Right forelimb (tissue), 1 donor: Measurements from ENCODE around the gene MED12L.

Source experiments
- DNase-seq: peaks from one replicate; pipeline ENCODE4 v3.0.0-alpha.2; 2018

The MED12L gene

DNA sequence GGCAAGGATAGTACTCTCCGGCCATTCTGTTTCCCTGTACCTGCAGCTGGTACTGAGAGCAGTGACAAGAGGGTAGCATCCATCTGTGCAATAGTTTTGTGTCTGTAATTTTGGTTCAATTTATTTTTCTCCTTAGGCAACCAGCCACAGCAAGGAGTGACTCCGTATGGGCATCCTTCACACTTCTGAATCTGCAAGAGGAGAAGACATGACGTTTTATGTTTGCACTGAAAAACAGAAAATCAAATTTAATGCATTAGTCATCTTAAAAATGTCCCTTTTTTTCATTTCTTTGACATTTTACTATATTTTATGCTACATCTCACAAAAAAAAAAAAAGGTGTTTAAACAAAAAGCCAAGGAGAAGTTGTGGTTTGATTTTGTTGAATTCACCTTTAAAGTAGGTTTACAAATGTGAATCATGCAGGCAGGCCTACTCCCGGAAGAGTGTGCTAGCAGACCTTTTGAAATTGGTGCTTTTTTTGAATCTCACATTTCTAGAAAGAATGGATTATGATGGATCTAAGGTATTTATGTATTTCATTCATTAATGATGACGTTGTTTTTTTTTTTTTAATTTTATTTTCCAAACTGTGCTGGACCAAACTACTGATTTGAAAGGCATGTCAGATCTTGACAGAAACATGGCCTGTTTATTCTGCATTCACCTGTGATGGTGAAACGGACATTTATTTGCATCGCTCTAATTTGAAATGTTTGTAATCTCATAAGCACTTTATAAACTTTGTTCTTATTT is 347.3 kb downstream of the MED12L start:
- DNase-seq, result no peak

DNA sequence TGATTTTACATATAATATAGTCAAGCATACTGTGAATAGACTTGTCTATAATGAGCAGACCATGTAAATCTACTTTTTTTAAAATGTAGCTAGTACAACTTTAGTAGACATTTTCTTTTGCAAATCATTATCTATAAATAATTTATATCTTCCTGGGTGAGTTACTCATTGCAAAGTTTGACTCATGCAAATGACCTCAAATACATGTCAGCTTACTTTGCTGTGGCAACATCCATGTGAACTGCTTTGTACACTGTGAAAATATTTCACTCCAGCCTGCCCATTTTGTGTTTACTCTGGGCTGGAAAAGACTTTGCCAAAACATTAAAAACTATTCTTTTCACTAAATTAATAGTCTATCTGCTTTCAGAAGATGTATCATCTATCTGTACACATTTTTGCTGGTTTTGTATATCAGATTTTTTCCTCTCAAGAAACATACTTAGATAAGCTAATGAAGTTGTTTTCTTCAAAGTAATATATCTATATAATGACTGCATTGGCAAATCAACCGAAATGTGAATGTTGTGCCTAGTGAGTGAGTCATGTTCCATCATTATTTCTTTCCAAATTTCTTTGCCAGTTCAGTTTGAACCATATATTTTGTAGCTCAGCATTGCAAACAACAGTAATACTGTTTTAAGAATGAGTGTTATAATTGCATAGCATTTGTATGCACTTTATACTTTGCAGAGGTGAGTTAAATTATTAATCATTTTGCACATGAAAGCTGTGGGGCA is 348.9 kb downstream of the MED12L start:
- DNase-seq, result no peak

DNA sequence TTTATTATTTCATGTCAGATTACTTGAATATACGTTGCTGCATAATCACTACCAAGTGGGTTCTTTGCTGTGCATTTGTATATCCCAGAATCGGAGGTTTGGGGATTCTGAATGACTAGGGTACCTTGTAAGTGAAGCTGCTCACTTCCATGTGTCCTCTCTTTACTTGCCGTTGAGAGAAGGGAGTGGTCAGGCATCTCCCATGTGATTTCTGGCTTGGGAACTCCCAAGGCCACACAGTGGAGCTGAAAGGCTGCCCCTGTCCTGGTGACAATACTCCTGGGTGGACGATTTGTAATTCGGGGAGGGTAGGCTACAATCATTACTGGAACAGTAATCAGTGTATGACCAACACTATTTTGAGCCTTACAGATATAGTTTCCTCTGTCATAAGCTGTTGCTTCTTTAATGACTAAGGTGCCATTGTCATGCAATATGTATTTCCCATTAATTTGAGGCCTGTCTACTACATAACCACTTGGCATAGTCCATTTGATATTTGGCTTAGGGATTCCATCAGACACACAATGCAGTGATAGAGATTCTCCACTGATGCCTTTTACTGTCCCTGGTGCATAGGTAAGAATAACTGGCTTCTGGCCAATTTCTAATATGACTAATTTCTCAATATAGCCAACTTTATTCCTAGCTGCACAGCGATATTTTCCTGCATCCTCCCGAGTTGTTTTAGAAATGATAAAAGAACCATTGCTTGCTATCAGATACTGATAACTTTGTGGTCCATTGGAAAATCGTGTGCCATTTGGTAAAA is 351.4 kb downstream of the MED12L start:
- DNase-seq, result no peak

DNA sequence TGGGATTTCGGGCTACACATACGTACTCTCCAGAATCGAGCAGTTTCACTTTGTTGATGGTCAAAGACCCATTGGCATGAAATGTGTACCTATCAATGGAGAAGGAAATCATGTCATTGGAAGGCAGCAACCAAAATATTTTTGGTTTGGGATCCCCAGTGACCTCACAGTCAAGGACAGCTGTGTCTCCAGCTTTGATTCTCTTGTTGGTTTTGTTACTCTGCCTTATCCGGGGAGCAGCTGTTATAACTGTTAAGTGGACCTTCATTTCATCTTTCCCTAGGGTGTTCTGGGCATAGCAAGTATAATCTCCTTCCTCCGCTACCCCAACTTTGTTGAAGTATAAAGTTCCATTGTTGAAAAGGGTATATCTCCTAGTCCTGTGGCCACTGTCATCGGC is 352.4 kb downstream of the MED12L start:
- no peak for DNase-seq

DNA sequence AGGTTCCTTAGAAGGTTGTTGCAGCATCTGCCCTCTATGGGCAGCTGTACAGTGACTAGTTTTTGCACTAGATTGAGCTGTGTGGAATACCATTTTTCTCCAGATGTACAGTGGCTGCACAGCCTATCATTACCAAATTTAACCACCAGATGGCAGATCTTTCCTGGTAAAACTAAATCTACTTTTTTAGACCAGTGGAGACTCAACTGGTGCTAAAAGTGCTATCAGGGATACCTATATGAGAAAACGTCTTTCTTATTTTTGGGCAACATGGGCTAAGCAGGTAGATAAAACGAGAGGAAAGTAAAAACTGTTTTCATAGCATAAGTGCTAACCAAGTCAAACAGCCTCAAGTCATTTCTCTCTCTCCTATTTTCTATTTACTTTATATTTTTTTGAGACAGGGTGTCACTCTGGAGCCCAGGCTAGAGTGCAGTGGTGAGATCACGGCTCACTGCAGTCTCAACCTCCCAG is 354.2 kb downstream of the MED12L start:
- DNase-seq, result no peak

DNA sequence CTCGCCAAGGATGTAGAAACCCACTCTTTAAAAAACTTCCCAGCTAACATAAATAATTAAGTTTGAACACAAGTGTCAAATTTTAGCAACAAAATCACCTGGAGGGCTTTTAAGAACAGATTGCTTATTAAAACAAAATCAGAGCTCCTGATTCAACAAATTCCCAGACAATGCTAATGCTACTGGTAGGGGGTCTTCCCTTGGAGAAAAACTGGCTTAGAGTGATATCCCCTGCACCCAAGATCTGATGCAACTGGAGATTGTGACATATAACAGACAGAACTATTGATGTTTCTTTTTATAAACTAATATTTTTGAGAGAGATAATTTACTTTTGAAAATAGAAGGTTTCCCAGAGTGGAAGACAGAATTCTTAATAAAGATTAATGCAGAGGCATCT is 355.5 kb downstream of the MED12L start:
- no peak for DNase-seq

DNA sequence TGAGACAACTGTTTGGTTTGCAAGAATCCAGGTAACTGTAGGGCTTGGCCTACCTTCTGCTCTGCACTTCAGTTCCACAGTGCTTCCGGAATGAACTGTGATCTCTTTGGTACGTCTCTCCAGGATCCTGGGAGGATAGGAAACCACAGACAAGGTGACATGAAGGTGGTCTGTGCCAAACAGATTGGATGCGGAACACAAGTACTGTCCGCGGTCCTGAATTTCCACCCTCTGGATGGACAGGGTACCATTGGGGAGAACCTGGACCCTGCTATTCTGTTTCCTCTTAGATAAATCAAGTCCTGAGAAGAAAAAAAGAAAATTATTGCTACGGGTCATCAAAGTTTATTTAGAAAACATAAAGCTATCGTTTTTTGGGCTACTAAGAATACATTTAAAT is 358.1 kb downstream of the MED12L start:
- no peak for DNase-seq

DNA sequence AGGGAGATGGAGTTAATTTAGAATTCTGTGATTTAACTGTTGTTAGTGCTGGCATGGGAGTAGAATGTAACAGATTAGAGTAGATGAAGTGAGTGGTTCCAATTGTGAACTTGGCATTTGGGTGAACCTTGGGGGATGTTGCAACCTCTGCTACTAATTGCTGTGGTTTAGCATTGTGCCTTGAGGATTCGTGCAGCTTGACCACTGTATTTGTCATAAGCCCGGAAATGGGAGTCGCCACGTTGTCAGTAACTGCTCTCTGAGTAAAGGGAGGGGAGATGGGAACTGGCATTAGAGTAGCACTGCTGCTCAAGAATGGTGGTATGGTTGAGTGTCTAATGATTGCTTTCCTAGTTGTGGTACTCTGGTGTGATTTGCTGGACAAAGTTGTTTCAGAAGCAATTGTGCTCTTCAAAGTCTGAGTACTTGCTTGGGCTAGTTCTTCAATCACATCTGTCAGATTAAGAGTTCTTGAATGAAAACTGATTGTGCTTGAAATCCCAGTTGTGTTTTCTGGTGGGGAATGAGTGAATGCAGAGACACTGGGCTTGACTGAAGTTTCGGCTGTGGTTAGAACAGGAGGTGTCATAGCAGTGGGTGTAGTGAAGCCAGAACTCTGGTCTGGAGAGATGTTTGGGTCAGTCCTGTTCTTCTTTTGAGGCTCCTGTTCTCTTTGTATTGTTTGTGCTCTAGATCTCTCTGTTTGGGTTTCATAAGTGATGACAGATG is 360.0 kb downstream of the MED12L start:
- DNase-seq, result no peak

DNA sequence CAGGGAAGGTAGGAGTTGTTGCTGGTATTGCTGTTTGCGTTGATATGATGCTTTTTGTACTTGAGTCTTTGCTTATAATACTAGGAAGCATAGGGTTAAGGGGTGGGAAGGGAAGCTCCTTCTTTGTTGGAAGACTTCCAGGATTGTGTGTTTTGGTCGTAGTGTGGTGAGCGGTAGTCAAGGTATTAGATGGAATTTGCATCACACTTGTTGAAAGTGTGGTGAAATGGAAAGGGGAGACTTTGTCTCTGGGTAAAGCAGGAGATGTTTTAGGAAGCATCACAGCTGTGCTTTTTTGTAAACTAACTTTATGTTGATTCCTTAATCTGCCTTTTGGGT is 360.5 kb downstream of the MED12L start:
- no peak for DNase-seq

DNA sequence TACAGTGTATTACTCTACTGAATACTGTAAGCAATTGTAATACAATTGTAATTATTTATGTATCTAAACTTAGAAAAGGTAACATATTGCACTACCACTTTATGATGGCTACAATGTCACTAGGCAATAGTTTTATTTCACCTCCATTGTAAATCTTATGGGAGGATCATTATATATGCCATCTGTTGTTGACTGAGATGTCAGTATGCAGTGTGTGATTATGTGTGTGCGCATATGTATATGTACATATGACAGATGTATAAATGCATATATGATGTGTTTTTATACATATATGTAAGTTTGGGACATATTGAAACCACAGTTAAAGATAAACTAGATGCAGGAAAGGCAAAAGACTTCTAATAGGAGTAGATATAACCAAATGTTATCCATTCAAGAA is 366.9 kb downstream of the MED12L start:
- DNase-seq, result no peak

DNA sequence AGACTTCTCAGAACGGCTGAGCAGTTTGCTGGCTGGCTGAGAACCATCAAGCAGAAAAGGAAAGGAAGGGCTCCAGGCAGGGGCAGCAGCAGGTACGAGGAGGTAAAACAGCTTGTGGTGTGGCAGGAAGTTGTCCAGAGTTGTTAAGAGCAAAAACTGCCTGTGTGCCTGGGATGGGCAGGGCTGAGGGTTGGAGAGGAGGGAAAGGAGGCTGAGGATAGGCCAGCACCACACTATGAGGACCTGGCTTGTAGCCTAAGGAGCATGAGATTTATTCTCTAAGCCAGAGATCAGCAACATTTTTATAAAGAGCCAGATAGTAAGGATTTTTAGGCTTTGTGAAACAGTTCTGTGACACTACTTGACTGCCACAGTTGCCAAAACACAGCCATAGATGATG is 367.4 kb downstream of the MED12L start:
- DNase-seq, result no peak

DNA sequence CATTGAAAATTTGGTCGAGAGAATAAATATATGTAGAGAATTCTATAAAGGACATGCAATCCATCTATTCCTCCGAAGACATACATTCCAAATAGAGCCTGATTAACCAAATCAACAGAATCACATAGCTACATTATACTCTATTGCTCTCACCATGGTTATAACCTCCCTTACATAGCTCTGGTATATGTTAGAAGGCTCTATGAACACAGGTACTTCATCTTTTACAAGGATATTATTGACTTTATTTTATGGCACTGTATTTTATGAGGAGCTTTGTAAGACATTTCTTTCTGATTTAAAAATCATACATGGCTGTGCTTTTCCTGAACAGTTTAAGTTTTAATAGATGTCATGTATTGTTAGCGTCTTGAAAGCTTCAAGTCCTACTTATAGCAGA is 370.6 kb downstream of the MED12L start:
- no peak for DNase-seq

DNA sequence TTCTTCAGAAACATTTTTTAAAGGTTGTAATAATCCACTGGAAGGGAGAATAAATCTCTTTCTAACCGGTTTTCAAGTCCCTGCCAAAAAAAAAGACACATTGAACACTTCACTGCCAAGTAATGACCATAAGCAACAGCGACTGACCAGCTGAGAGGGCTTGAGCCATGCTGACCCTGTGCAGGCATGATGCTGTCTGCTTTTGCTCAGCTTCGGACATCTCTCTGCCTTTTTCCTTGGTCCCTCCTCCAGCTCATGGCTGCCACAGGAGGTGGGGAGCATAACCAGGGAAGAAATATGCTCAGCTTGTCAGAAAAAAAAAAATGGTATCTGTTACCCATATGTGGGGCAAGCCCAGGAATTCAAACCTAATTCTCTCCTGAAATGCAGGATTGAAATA is 373.9 kb downstream of the MED12L start:
- no peak for DNase-seq

DNA sequence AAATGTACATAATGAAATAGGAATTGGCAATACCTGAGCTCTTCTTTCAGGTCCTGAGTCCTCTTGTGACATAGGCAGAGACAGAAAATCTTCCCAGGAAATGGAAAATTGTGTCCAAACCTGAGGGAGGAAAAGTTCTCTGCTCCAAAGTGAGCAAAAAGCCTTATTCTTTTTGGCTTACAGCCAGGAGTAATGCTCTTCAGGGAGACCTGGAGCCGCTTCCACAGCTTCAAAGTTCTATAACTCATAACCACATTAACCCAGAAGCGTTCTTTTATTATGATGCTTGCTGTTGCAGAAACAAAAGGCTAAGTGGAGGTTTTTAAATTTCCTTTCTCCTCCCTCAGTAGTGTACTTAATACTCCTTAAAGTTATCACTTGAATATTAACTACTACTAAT is 374.8 kb downstream of the MED12L start:
- no peak for DNase-seq

DNA sequence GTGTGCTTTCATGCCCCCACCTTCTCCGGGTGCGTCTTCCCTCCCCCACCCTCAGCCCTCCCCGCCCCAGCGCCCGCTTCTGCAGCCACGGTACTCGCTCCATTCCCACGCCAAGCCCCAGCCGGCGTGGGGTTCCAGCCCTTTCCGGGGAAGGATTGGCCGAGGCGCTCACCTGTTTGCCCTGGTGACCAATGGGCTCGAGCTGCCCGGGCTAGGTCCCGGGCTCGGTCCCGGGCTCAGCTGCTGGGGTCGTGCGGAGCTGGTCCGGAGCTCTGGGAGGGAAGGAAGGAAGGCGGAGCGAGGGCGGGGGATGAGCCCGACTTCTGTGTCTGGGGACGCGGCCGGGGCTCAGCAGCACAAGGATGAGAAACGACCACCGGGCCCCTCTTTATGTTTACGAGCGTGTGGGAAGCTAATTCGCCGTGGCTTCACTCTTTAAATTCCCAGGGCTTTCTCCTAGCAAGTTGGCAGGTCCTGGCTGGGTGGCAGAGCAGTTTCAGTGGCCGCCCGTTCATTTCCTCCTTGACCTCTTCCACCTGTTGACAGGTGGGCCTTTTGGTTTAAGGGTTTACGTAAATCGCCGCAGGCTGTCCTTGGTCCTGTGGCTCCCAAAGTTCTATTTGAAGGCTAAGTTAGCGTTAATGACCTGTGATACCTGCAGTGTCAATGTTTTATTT is 375.4 kb downstream of the MED12L start, which contains the start of gene IGSF10:
TSS of gene IGSF10 (minus strand) at position 288 of the 677 bp plus-strand sequence. CDS start 2,352 bp downstream, outside the sequence.
- peak; percentile 62 for DNase-seq

DNA sequence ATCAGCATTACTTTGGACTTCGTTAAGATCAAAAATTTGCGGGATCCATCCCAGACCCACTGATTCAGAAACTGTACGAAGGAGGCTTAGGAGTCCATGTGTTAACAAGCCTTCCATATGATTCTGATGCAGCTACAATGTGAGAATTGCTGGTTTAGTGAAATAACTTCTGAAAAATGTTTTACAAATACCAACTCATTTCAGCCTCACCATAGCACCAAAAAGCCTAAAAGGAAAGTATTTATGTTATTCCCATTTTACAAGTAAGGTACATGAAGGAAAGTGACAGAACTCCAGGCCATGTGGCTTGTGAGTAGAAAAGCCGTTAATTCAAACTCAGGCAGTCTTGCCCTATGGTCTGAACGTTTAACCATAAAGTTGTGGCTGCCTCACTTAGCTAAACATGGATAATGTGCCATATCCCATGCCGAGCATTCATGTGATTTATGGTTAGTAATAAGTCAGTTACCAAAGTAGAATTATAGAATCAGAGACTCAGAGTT is 376.9 kb downstream of the MED12L start:
- DNase-seq, result no peak

DNA sequence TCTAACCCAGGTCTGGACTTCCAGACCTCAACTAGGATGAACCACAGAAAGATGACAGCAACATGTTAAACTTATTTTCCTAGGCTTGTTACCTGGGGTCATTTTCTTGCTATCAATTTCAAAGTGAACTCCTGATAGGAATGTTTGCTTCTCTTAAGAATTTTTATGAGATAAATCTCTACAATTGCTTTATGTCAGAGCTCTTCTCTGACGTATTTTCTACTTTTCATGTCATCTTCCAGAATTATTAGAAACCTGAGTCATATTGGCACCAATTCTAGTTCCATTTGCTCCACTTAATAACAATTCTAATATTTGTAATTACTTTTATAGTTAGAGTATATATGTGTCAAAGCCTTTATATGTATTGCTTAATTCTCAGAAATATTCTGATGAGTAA is 377.5 kb downstream of the MED12L start:
- no peak for DNase-seq

DNA sequence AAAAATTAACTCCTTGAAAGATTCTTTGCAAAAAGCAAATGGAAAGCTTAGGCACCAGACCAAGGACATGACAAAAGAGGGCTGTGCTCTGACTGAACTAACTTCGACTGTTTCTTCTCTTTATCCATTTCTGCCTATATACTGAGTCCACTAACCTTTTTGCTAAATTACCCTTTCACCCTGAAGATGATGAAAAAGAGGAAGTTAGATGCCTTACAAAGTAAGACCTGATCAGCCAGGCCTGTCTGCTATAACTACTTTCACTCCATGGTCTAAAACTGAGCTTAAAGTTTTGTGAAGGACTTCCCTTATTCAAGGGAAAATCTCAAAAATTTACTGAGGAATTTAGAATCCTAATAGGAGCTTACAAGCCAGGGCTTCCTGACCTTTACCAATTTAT is 381.6 kb downstream of the MED12L start:
- DNase-seq, result no peak

DNA sequence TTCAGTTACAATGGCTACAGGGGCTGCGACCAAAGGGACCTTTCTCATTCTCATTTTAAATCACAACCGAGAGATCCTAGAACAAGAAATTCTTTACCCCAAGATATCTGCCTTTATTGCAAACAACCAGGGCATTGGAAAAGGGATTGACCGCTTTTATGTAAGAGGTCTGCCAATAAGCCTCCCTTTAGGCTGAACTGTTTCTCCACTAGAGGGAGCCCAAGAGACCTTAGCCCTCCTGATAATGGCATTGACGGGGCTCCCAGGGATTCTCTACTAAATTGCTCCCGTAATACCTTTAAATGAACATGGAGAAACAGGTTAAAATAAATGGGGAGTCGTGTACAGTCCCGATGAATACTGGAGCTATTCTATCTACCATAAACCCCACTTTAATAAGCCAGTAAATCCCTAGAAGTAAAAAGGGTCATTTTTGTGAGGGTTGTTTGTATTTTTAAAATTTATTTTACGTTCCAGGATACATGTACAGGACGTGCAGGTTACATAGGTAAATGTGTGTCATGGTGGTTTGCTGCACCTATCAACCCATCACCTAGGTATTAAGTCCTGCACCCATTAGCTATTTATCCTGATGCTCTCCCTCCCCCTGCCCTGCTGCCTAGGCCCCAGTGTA is 382.9 kb downstream of the MED12L start:
- DNase-seq, result no peak

DNA sequence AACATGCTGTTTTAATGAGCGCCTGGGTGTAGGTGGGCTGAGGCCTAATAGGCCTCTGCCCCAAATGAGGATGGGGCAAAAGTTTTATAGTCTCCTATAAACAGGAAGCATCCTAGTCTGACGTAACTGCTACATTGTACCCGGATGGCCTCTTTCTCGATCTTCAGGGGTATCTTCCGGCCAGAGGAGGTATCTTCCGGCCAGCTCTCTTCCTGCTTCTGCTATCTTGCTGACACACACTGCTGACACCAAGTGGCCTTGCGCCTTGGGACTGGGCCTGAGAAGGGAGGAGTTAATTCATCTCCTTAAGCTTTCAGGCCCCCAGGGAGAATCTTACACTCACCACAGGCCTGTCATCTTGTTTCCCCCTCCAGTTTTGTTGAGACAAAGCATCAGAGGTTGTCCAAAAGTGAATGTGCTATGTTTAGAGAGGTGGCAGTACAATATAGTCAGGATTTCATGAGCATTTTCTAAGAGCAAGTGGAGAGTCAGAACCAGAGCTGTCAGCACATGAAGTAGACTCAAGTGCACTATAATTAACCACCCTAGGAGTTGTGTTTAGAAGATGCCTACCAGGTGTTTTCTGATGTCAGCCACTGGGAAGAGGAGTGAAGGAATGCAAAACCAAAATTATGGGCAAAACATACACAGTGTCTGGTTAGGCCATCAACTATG is 391.0 kb downstream of the MED12L start:
- no peak for DNase-seq
